Hepatocyte (in vitro differentiated cells): ENCODE data around the gene MFSD1. TPM values are rescaled to one million over a fixed set of nuclear protein-coding genes. Genes with fewer than 3 reads are reported as not detected.

Source experiments
- DNase-seq: peaks from one replicate; pipeline ENCODE4 v3.0.0-alpha.2; 2016; ENCODE audit warnings: low spot score
- H2AFZ ChIP-seq: fragments of 200-600 bp; sonication (generic); 2 replicates; pipeline ENCODE4 v1.6.0; 2016; ENCODE audit warnings: antibody characterized with exemption, mild to moderate bottlenecking
- H3K27ac ChIP-seq: fragments of 200-600 bp; sonication (generic); 2 replicates; pipeline ENCODE4 v1.5.1; 2016; ENCODE audit warnings: mild to moderate bottlenecking
- H3K27me3 ChIP-seq: fragments of 200-600 bp; sonication (generic); 2 replicates; pipeline ENCODE4 v1.6.1; 2016
- H3K36me3 ChIP-seq: fragments of 200-600 bp; sonication (generic); replicated peaks from 2 replicates; pipeline ENCODE4 v1.5.1; 2016; ENCODE audit warnings: low read depth; ENCODE audit not compliant: insufficient read depth
- H3K4me1 ChIP-seq: fragments of 200-600 bp; sonication (generic); 2 replicates; pipeline ENCODE4 v1.5.1; 2016; ENCODE audit warnings: mild to moderate bottlenecking, moderate library complexity; ENCODE audit not compliant: insufficient read depth
- H3K4me2 ChIP-seq: fragments of 200-600 bp; sonication (generic); 2 replicates; pipeline ENCODE4 v1.6.0; 2016
- H3K4me3 ChIP-seq: fragments of 200-600 bp; sonication (generic); 2 replicates; pipeline ENCODE4 v1.5.1; 2016; ENCODE audit warnings: mild to moderate bottlenecking
- H3K79me2 ChIP-seq: fragments of 200-600 bp; sonication (generic); 2 replicates; pipeline ENCODE4 v1.6.0; 2017; ENCODE audit warnings: mild to moderate bottlenecking
- H3K9me2 ChIP-seq: fragments of 200-600 bp; sonication (generic); replicated peaks from 2 replicates; pipeline ENCODE4 v1.6.0; 2017; ENCODE audit warnings: mild to moderate bottlenecking; ENCODE audit not compliant: insufficient read depth
- H3K9me3 ChIP-seq: fragments of 200-600 bp; sonication (generic); 2 replicates; pipeline ENCODE4 v1.5.1; 2016; ENCODE audit warnings: low read depth, mild to moderate bottlenecking
- H4K20me1 ChIP-seq: fragments of 200-600 bp; sonication (generic); 2 replicates; pipeline ENCODE4 v1.6.0; 2016; ENCODE audit warnings: mild to moderate bottlenecking; ENCODE audit not compliant: insufficient read depth, poor library complexity, severe bottlenecking
- CTCF ChIP-seq: fragments of 200-600 bp; sonication (generic); IDR thresholded peaks from 2 replicates; pipeline ENCODE4 v1.5.1; 2016; ENCODE audit warnings: antibody characterized with exemption, mild to moderate bottlenecking; ENCODE audit not compliant: poor library complexity
- EZH2 ChIP-seq: fragments of 200-600 bp; sonication (generic); IDR thresholded peaks from 2 replicates; pipeline ENCODE4 v1.6.1; 2016; ENCODE audit warnings: antibody characterized with exemption, mild to moderate bottlenecking, borderline replicate concordance
- EZH2phosphoT487 ChIP-seq: fragments of 200-600 bp; sonication (generic); IDR thresholded peaks from one replicate; pipeline ENCODE4 v1.6.1; 2018; ENCODE audit warnings: antibody characterized with exemption, mild to moderate bottlenecking, low read depth, moderate library complexity; ENCODE audit not compliant: unreplicated experiment, severe bottlenecking
- WGBS: methylation state at CpG from one replicate; pipeline ENCODE4 v1.1.6; 2016; ENCODE audit warnings: low lambda C conversion rate; ENCODE audit errors: missing lambda C conversion rate; 5-methylcytosine and 5-hydroxymethylcytosine counted together
- polyA plus RNA-seq: library from polyadenylated mRNA; unstranded; fragments of >200 nt; fragmentation: Nextera tagmentation; extraction: Ambion mirVana; gene quantifications from 2 replicates; pipeline ENCODE4 v1.2.1, GENCODE V29; 2016
- total RNA-seq: library from RNA; depleted of rRNA; stranded (reverse); fragments of >200 nt; gene quantifications from 2 replicates; pipeline ENCODE4 v1.2.3, GENCODE V29; 2014

MFSD1 gene
- total and polyA plus RNA-seq, 2 experiments from 2014 or later, result 58.6 to 74.9 TPM

DNA sequence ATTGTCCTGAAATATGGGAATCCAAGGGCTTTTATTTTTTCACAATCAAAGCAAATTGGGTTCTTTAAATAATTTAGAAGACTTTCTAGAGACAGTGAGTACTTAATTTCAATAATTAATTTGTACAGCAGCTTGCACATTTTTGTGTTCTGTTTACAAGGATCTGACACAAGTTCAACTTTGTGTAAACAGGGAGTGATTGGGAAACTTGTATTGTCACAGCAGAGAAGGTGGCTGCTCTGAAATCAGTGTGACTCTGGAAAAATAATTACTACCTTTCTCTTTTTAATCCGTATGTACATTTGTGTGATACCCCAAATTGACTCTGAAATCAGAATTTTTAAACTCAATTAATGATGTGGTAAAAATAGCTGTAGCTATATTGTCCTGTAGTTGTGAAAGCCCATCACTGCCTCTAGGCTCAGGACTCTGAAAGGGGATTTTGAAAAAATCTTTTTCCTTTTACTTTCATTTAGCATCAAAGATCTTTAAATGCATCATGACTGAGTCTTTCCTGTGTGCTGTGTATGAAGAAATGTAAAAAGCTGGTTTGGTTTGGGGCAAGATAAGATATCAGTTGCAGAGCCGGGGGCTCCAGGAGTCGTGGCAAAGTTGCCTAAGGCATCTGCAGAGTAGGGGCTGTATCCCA is 45.1 kb downstream of the MFSD1 start:
- Histone ChIP-seq H3K9me3 (no peaks in the 10 kb centered on the region), H3K4me1 (no peaks in the 10 kb centered on the region)
- WGBS, result 62% methylated on average over 3 of the region's 3 CpGs

GRCh38 chr3:158847452-158847821 is 45.6 kb downstream of the MFSD1 start:
- Histone ChIP-seq H2AFZ (no peak overlapping the region), H3K4me2 (no peak overlapping the region), H4K20me1 (no peaks in the 10 kb centered on the region), H3K9me3 (no peaks in the 10 kb centered on the region), H3K36me3 (no peaks in the 10 kb centered on the region), H3K27ac (no peak overlapping the region), H3K4me3 (no peak overlapping the region), H3K27me3 (no peaks in the 10 kb centered on the region), H3K9me2 (no peaks in the 10 kb centered on the region), H3K79me2 (no peaks in the 10 kb centered on the region), H3K4me1 (no peaks in the 10 kb centered on the region)
- no peak for DNase-seq
- no peak for TF ChIP-seq EZH2
- no peak for TF ChIP-seq EZH2phosphoT487
- TF ChIP-seq CTCF, result no peak
- 56% methylated on average over 4 of the region's 4 CpGs for WGBS

More for the DNA sequence above, 45.1 kb downstream of the MFSD1 start:
- Histone ChIP-seq H3K36me3 (no peaks in the 10 kb centered on the region), H2AFZ (no peak overlapping the region), H3K9me2 (no peaks in the 10 kb centered on the region), H3K27ac (no peak overlapping the region), H3K4me2 (no peak overlapping the region), H3K27me3 (no peaks in the 10 kb centered on the region), H4K20me1 (no peaks in the 10 kb centered on the region), H3K79me2 (no peaks in the 10 kb centered on the region), H3K4me3 (no peak overlapping the region)
- DNase-seq, result no peak
- no peak for TF ChIP-seq EZH2
- no peak for TF ChIP-seq EZH2phosphoT487

DNA sequence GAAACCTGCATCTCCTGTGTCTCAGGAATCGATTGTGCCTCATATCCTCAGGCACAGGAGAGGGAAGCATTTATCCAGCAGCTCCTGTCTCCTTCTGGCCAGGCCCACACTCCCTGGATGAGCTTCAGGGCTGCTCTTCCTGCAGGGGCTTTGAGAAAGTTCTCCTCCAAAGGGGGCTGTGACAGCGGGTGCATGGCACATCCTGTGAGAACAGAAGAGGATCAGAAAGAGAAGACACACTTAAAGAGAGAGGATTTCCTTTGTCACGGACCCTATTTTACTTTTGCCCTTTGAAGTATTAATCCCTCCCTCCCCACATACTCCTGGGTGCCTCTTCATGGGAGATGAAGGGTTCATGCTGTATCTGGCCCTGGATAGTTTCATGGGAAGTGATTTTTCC is 46.0 kb downstream of the MFSD1 start:
- Histone ChIP-seq H4K20me1 (no peaks in the 10 kb centered on the region), H3K4me2 (no peak overlapping the region), H3K79me2 (no peaks in the 10 kb centered on the region), H3K27me3 (no peaks in the 10 kb centered on the region), H3K4me3 (no peak overlapping the region), H3K27ac (no peak overlapping the region), H3K9me3 (no peaks in the 10 kb centered on the region), H2AFZ (no peak overlapping the region), H3K4me1 (no peaks in the 10 kb centered on the region), H3K36me3 (no peaks in the 10 kb centered on the region), H3K9me2 (no peaks in the 10 kb centered on the region)
- no peak for TF ChIP-seq CTCF
- no peak for TF ChIP-seq EZH2phosphoT487
- TF ChIP-seq EZH2, result no peak
- no peak for DNase-seq
- WGBS, result 49% methylated on average over 3 of the region's 3 CpGs

GRCh38 chr3:158849757-158850156 is 47.9 kb downstream of the MFSD1 start:
- Histone ChIP-seq H3K4me1 (no peaks in the 10 kb centered on the region), H3K27me3 (no peaks in the 10 kb centered on the region), H3K4me2 (no peak overlapping the region), H3K79me2 (no peaks in the 10 kb centered on the region), H3K9me3 (no peaks in the 10 kb centered on the region), H3K36me3 (no peaks in the 10 kb centered on the region), H3K9me2 (no peaks in the 10 kb centered on the region), H2AFZ (no peak overlapping the region), H3K4me3 (no peak overlapping the region), H4K20me1 (no peaks in the 10 kb centered on the region), H3K27ac (no peak overlapping the region)
- DNase-seq, result no peak
- TF ChIP-seq EZH2 (no peak), CTCF (no peak), EZH2phosphoT487 (no peak)
- WGBS, result 51% methylated on average over 3 of the region's 3 CpGs
